HG03025 (cell line): ENCODE results near the gene C6orf163.
A peak's percentile ranks its signal among the peaks of the same experiment; 100 is the strongest.

Experiments
- ATAC-seq: cut with Tn5 transposase; IDR thresholded peaks from one replicate; pipeline ENCODE4 v1.9.1; 2021; ENCODE audit warnings: mild to moderate bottlenecking, moderate library complexity; ENCODE audit not compliant: unreplicated experiment, low FRiP score

Gene C6orf163

GRCh38 chr6:87407901-87408720 is 63.5 kb downstream of the C6orf163 start, which contains the start of gene CFAP206:
TSS of gene CFAP206 (plus strand) at chr6:87407972. CDS start at chr6:87409840, 1,868 bp downstream.
- peak; percentile 87 for ATAC-seq

- no peak for ATAC-seq
Measured at GRCh38 chr6:87408721-87409155, 64.1 kb downstream of the C6orf163 start.
